GM19328 (cell line): ENCODE measurements around the gene KIF9.
"Not testable (repeated sequence)": the region's sequence is repeated elsewhere in the genome, so short reads cannot be mapped to it uniquely, and the experiment has no call there.

Experiments
- ATAC-seq: cut with Tn5 transposase; IDR thresholded peaks from one replicate; pipeline ENCODE4 v1.9.1; 2021; ENCODE audit warnings: mild to moderate bottlenecking, moderate library complexity; ENCODE audit not compliant: unreplicated experiment

The KIF9 gene

GRCh38 chr3:47256331-47256730, 26.3 kb downstream of the KIF9 start:
- ATAC-seq = not testable (repeated sequence)

DNA sequence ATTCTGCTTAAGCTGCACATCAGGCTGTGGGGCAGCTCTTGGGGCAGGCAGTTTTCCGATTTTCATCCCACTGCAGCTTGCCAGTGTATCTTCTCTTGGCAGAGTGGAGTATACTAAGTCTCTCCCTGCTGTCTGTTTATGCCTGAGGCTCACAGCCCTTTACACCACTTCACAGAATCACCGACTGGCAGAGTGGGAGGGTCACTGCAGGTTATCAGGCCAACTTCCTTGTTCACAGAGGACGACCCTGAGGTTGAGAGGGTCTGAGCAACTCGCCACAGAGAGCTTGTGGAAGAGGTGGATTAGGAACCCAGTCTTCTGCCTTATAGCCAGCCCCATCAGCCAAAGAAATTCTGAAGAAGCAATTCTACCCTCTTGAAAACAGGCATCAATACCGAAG, 30.9 kb downstream of the KIF9 start:
- no peak for ATAC-seq

DNA sequence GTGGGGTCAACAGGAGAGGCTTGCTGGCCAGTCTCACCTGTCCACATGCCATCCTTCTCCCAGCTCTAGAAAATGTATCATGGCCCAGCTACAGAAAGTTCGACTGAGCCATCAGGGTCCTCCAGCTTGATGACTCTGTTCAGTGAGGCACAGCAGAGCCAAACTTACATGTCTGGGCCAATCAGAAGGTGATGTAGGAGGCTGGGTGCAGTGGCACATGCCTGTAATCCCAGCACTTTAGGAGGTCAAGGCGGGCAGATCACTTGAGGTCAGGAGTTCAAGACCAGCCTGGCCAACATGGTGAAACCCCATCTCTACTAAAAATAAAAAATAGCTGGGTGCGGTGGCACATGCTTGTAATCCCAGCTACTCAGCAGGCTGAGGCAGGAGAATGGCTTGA, 31.5 kb downstream of the KIF9 start:
- not testable (repeated sequence) for ATAC-seq

- ATAC-seq = no peak
Measured at GRCh38 chr3:47250309-47251060, 32.1 kb downstream of the KIF9 start.

- ATAC-seq = no peak
Measured at GRCh38 chr3:47247131-47248064, 35.2 kb downstream of the KIF9 start.

GRCh38 chr3:47245271-47245670, 37.3 kb downstream of the KIF9 start:
- no peak for ATAC-seq

- no peak for ATAC-seq
Measured at GRCh38 chr3:47244531-47245100, 38.0 kb downstream of the KIF9 start.

- no peak for ATAC-seq
Measured at GRCh38 chr3:47243419-47244147, 39.0 kb downstream of the KIF9 start.

DNA sequence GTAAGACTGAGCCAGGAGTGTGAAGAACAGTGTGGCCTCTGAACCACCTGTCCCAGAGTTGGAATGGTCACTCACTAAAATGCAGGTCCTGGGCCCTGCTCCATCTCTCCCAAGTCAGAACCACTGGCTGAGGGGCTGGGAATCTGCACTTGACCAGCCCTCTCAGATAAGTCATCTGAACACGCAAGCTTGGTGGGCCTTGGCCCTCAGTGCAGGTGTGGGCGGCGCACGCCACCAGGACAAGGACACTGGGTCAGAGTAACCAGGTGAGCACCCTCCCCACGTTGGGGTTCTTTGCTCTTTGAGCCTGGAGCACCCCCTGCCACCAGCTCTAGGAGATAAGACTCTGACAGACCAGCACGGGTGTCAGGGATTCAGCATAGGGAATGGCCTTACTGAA, 42.7 kb downstream of the KIF9 start:
- no peak for ATAC-seq

DNA sequence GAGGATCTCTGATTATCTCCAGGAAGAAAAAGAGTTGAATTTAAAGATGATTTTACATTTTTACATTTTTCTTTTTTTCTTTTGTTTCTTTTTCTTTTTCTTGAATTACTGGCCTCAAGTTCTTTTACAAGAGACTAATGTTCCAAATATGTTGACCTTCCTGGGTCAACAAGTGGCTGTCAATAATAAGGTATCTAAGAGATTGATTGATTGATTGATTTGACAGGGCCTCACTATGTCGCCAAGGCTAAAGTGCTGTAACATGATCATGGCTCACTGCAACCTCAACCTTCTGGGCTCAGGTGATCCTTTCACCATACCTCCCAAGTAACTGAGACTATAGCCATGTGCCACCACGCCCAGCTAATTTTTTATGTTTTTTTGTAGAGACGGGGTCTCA, 44.6 kb downstream of the KIF9 start:
- no peak for ATAC-seq

DNA sequence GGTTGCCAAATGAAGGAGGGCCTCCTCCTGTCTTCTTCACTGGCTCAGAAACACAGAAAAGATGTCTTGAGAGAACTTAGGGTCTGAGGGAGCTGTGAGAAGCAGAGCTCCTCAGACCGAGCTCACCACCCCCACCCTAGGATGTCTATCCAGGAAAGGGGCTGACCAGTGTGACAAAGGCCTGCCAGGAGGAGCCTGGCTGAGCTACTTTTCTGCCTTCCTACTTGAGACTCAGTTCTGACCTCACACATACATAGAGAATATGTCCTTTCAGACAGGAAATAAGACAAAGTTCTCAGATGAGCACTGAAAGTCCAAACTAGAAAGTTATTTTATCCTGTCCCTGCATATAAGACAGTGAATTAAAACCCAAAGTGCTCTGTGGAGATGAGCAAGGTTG, 54.5 kb downstream of the KIF9 start:
- ATAC-seq = no peak

- ATAC-seq = no peak
Measured at GRCh38 chr3:47227678-47228077, 54.9 kb downstream of the KIF9 start.

DNA sequence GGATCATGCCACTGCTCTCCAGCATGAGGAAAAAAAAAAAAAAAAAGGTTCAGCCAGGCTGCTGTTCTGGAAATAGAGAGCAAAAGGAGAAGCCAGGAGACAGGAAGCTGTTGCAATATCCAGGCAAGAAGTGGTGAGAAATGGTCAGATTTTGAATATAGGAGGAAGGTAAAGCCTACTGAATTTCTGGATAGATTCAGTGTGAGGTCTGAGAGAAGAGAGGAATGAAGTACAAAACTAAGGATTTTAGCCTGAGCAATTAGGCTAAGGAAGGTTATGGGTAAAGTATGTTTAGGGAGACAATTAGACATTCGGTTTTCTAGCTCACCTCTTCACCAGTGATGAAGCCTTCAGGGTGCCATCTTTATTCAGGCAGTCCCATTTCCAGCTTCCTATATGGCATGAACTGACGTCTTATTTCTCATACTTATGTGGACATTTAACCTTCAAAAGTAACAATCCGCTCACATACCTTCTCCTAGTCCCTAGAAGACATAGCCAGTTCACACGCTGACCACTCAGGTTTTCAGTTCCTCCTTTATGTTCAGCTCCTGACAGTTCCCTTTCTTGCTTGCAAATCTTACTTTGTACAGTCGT, 57.2 kb downstream of the KIF9 start:
- ATAC-seq = no peak

DNA sequence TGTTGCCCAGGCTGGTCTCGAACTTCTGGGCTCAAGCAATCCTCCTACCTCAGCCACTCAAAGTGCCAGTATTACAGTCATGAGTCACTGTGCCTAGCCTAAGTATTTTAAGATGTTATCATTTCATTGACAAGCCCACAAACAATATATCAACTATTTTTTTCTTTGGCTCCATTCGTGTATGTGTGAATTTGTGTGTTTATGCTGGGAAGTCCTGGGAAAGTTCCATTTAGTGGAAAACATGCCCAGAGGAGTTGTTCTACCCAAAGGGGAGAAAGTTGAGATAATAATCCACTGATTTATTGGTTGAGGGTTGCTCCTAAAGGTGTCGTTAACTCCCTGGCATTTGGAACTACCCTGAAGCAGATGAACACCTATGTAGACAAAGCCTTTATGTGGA, 58.8 kb downstream of the KIF9 start:
- no peak for ATAC-seq

- no peak for ATAC-seq
Measured at GRCh38 chr3:47221798-47222197, 60.8 kb downstream of the KIF9 start.

- ATAC-seq = no peak
Measured at GRCh38 chr3:47210863-47211405, 71.7 kb downstream of the KIF9 start.

GRCh38 chr3:47206022-47206421, 76.6 kb downstream of the KIF9 start:
- ATAC-seq = not testable (repeated sequence)

GRCh38 chr3:47204875-47205274, 77.7 kb downstream of the KIF9 start:
- ATAC-seq = no peak

- ATAC-seq = no peak
Measured at GRCh38 chr3:47202542-47202941, 80.1 kb downstream of the KIF9 start.

DNA sequence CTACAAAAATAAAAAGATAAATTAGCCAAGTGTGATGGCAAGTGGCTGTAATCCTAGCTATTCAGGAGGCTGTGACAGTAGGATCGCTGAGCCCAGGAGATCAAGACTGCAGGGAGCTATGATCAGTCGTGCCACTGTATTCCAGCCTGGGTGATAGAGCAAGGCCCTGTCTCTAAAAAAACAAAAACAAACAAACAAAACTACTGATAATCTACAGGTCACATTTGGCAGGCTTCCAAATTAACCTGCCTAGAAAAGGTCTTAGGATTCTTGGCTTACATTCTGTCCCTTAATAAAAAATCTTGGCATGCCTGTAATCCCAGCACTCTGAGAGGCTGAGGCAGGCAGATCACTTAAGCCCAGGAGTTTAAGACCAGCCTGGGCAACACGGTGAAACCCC, 85.3 kb downstream of the KIF9 start:
- ATAC-seq = no peak
